Neural cell (in vitro differentiated cells): ENCODE results near the gene MAPK1IP1L. TPM values are rescaled to one million over a fixed set of nuclear protein-coding genes. Genes with fewer than 3 reads are reported as not detected.
"Not testable (repeated sequence)": the region's sequence is repeated elsewhere in the genome, so short reads cannot be mapped to it uniquely, and the experiment has no call there.

Experiments
- H2AFZ ChIP-seq: fragments of 200-600, 300-800 bp; sonication (generic), shearing (Covaris generic); 2 replicates; pipeline ENCODE4 v1.6.0; 2014; ENCODE audit warnings: low read depth, mild to moderate bottlenecking, antibody characterized with exemption, low read length, moderate library complexity
- H3F3A ChIP-seq: fragments of 200-600 bp; shearing (Covaris generic); 2 replicates; pipeline ENCODE4 v1.6.1; 2016; ENCODE audit warnings: mild to moderate bottlenecking, moderate library complexity, mixed read lengths, antibody characterized with exemption, low read length; ENCODE audit not compliant: insufficient read depth, poor library complexity, severe bottlenecking
- H3K27ac ChIP-seq: fragments of 200-600, 300-800 bp; sonication (generic), shearing (Covaris generic); 2 replicates; pipeline ENCODE4 v1.5.1; 2014; ENCODE audit warnings: mild to moderate bottlenecking, low read length, moderate library complexity
- H3K27me3 ChIP-seq: fragments of 300-800, 200-600 bp; sonication (generic), shearing (Covaris generic); 2 replicates; pipeline ENCODE4 v1.6.0; 2014; ENCODE audit warnings: mild to moderate bottlenecking, low read depth, low read length, moderate library complexity; ENCODE audit not compliant: insufficient read depth
- H3K36me3 ChIP-seq: fragments of 300-800, 200-600 bp; sonication (generic), shearing (Covaris generic); 2 replicates; pipeline ENCODE4 v1.5.1; 2014; ENCODE audit warnings: mild to moderate bottlenecking, antibody characterized with exemption, low read length, moderate library complexity; ENCODE audit not compliant: insufficient read depth
- H3K4me2 ChIP-seq: fragments of 300-800, 200-600 bp; sonication (generic), shearing (Covaris generic); 2 replicates; pipeline ENCODE4 v1.6.0; 2014; ENCODE audit warnings: mild to moderate bottlenecking, low read length
- H3K4me3 ChIP-seq: fragments of 300-800, 200-600 bp; sonication (generic), shearing (Covaris generic); 2 replicates; pipeline ENCODE4 v1.5.1; 2014; ENCODE audit warnings: mild to moderate bottlenecking, low read length, moderate library complexity
- H3K79me2 ChIP-seq: fragments of 200-600 bp; shearing (Covaris generic); replicated peaks from 2 replicates; pipeline ENCODE4 v1.6.0; 2014; ENCODE audit warnings: mild to moderate bottlenecking, low read length, moderate library complexity; ENCODE audit not compliant: insufficient read depth
- H3K9ac ChIP-seq: fragments of 300-800, 200-600 bp; sonication (generic), shearing (Covaris generic); 2 replicates; pipeline ENCODE4 v1.6.1; 2016; ENCODE audit warnings: mild to moderate bottlenecking, low read length, mixed read lengths
- H3K9me2 ChIP-seq: fragments of 200-600 bp; shearing (Covaris generic); 2 replicates; pipeline ENCODE4 v1.6.1; 2016; ENCODE audit warnings: mild to moderate bottlenecking, low read length, mixed read lengths; ENCODE audit not compliant: insufficient read depth
- H3K9me3 ChIP-seq: fragments of 200-600, 300-800 bp; sonication (generic), shearing (Covaris generic); 2 replicates; pipeline ENCODE4 v1.6.1; 2016; ENCODE audit warnings: mild to moderate bottlenecking, mixed run types, low read length, moderate library complexity, mixed read lengths
- H4K20me1 ChIP-seq: fragments of 200-600 bp; shearing (Covaris generic); 2 replicates; pipeline ENCODE4 v1.6.1; 2016; ENCODE audit warnings: mild to moderate bottlenecking, mixed run types; ENCODE audit not compliant: insufficient read depth
- CTCF ChIP-seq: fragments of 450-650 bp; IDR thresholded peaks from 2 replicates; pipeline ENCODE4 v1.5.1; 2014; ENCODE audit warnings: antibody characterized with exemption, mild to moderate bottlenecking, moderate library complexity; ENCODE audit not compliant: poor library complexity, severe bottlenecking
- EP300 ChIP-seq: fragments of 450-650 bp; conservative IDR thresholded peaks from 2 replicates; pipeline ENCODE4 v1.6.1; 2014; ENCODE audit warnings: antibody characterized with exemption, mild to moderate bottlenecking, moderate library complexity; ENCODE audit not compliant: poor library complexity, severe bottlenecking
- EZH2 ChIP-seq: fragments of 200-600, 300-800 bp; shearing (Covaris generic), sonication (generic); IDR thresholded peaks from 2 replicates; pipeline ENCODE4 v1.6.1; 2014; ENCODE audit warnings: antibody characterized with exemption, low read length, borderline replicate concordance, mild to moderate bottlenecking; ENCODE audit not compliant: insufficient read depth, poor library complexity, severe bottlenecking
- POLR2AphosphoS5 ChIP-seq: IDR thresholded peaks from 2 replicates; pipeline ENCODE4 v1.6.1; 2012
- RAD21 ChIP-seq: fragments of 450-650 bp; conservative IDR thresholded peaks from 2 replicates; pipeline ENCODE4 v1.6.1; 2014; ENCODE audit warnings: antibody characterized with exemption, mild to moderate bottlenecking, moderate library complexity
- REST ChIP-seq: IDR thresholded peaks from 2 replicates; pipeline ENCODE4 v1.6.1; 2012; ENCODE audit warnings: borderline replicate concordance
- SMC3 ChIP-seq: fragments of 450-650 bp; conservative IDR thresholded peaks from 2 replicates; pipeline ENCODE4 v1.6.1; 2014; ENCODE audit warnings: antibody characterized with exemption, mild to moderate bottlenecking, moderate library complexity; ENCODE audit not compliant: poor library complexity
- TAF1 ChIP-seq: IDR thresholded peaks from 2 replicates; pipeline ENCODE4 v1.6.1; 2012; ENCODE audit warnings: low read depth
- polyA plus RNA-seq: library from polyadenylated mRNA; depleted of rRNA; stranded (reverse); fragments of >200 nt; gene quantifications from 2 replicates; pipeline ENCODE4 v1.2.3, GENCODE V29; 2014

MAPK1IP1L gene
- polyA plus RNA-seq, 1 donor from 2014 or later, result 35.4 TPM

GRCh38 chr14:55075628-55076175 lies 24.3 kb downstream of the MAPK1IP1L start:
- H3K79me2 ChIP-seq, result no peaks in the 10 kb centered on the region
- H3K4me3 ChIP-seq, result no peak overlapping the region
- H3K27ac ChIP-seq, result no peak overlapping the region
- no peaks in the 10 kb centered on the region for H4K20me1 ChIP-seq
- H3K9ac ChIP-seq, result no peak overlapping the region
- H2AFZ ChIP-seq, result no peak overlapping the region
- no peaks in the 10 kb centered on the region for H3K36me3 ChIP-seq
- TF ChIP-seq RAD21 (no peak), EP300 (no peak), EZH2 (no peak), SMC3 (no peak), CTCF (no peak), REST (no peak)
- no peaks in the 10 kb centered on the region for H3K27me3 ChIP-seq
- H3F3A ChIP-seq, result no peaks in the 10 kb centered on the region
- no peaks in the 10 kb centered on the region for H3K9me3 ChIP-seq
- H3K4me2 ChIP-seq, result no peak overlapping the region
- H3K9me2 ChIP-seq, result no peaks in the 10 kb centered on the region

GRCh38 chr14:55077170-55078151 lies 26.0 kb downstream of the MAPK1IP1L start:
- Histone ChIP-seq H3F3A (no peaks in the 10 kb centered on the region), H3K9ac (no peak overlapping the region), H3K79me2 (no peaks in the 10 kb centered on the region), H3K27me3 (no peaks in the 10 kb centered on the region), H2AFZ (no peak overlapping the region), H3K36me3 (no peaks in the 10 kb centered on the region), H3K4me2 (no peak overlapping the region), H3K9me3 (no peaks in the 10 kb centered on the region), H4K20me1 (no peaks in the 10 kb centered on the region), H3K9me2 (no peaks in the 10 kb centered on the region), H3K27ac (no peak overlapping the region), H3K4me3 (no peak overlapping the region)
- TF ChIP-seq TAF1 (no peak), RAD21 (no peak), REST (no peak), CTCF (no peak), POLR2AphosphoS5 (no peak)

GRCh38 chr14:55079961-55080360 lies 28.5 kb downstream of the MAPK1IP1L start:
- H2AFZ ChIP-seq, H4K20me1 ChIP-seq, H3K4me2 ChIP-seq, H3K36me3 ChIP-seq, H3K27ac ChIP-seq, H3K9ac ChIP-seq, H3K27me3 ChIP-seq, H3K9me3 ChIP-seq, H3K9me2 ChIP-seq, H3F3A ChIP-seq, H3K79me2 ChIP-seq, H3K4me3 ChIP-seq: not testable (repeated sequence)
